K562 (cell line): ENCODE data around the gene PID1.

Experiments used
- HDAC1 ChIP-seq, 2 experiments: fragments of 450-650 bp; IDR thresholded peaks; 2 replicates each; pipeline ENCODE4 v1.6.1; 2016 to 2017; ENCODE audit warnings: inconsistent platforms in 1 of 2, mild to moderate bottlenecking in 1 of 2, moderate library complexity in 1 of 2
- HDAC3 ChIP-seq: fragments of 450-650 bp; IDR thresholded peaks from 2 replicates; pipeline ENCODE4 v1.6.1; 2018; ENCODE audit warnings: borderline replicate concordance, mild to moderate bottlenecking, moderate library complexity; ENCODE audit not compliant: partially characterized antibody
- RAD21 ChIP-seq, 2 experiments: fragments of 250-450 bp in 1 of 2; fragments of 450-650 bp in 1 of 2; sonication (Bioruptor Pico) in 1 of 2; formaldehyde crosslinking in 1 of 2; IDR thresholded peaks in 1 of 2; conservative IDR thresholded peaks in 1 of 2; 2 replicates each; pipeline versions ENCODE4 v1.4.0 to v1.8.0; 2020 to 2022; ENCODE audit warnings: mild to moderate bottlenecking in 2 of 2, moderate library complexity in 1 of 2
- TBP ChIP-seq: optimal IDR thresholded peaks from 2 replicates; pipeline ENCODE3; 2011; ENCODE audit warnings: low read depth, low read length, improper control_type of control experiment
- XRCC4 ChIP-seq: IDR thresholded peaks from one replicate; pipeline ENCODE4 v1.6.1; 2011; ENCODE audit not compliant: insufficient read depth, insufficient read length; ENCODE audit errors: extremely low read depth

DNA sequence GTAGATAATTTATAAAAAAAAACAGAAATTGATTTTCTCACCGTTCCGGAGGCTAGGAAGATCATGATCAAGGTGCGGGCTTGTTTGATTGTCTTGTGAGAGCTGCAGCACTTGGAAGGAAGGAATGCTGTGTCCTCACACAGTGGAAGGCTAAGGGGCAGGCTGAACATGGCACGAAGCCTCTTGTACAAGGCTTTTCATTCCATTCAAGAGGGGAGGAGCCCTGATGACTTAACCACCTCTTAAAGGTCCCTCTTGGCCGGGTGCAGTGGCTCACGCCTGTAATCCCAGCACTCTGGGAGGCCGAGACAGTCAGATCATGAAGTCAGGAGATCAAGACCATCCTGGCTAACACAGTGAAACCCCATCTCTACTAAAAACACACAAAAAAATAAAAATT is 39.2 kb downstream of the PID1 start:
- TF ChIP-seq RAD21 (CRISPR knock-in tag; conservative IDR thresholded peaks at IDR 0.05 in 1 of 2, IDR thresholded peaks at IDR 0.05 in 1 of 2) = no peak
- TF ChIP-seq XRCC4 = no peak
- TF ChIP-seq HDAC1 (IDR thresholded peaks at IDR 0.05) = no peak
- TF ChIP-seq TBP = no peak
- no peak for TF ChIP-seq HDAC3
